HG03159 (cell line): ENCODE results near the gene FOXE3.

ENCODE experiments used
- ATAC-seq: cut with Tn5 transposase; IDR thresholded peaks from one replicate; pipeline ENCODE4 v1.9.1; 2021; ENCODE audit warnings: mild to moderate bottlenecking, moderate library complexity; ENCODE audit not compliant: unreplicated experiment

The FOXE3 gene

DNA sequence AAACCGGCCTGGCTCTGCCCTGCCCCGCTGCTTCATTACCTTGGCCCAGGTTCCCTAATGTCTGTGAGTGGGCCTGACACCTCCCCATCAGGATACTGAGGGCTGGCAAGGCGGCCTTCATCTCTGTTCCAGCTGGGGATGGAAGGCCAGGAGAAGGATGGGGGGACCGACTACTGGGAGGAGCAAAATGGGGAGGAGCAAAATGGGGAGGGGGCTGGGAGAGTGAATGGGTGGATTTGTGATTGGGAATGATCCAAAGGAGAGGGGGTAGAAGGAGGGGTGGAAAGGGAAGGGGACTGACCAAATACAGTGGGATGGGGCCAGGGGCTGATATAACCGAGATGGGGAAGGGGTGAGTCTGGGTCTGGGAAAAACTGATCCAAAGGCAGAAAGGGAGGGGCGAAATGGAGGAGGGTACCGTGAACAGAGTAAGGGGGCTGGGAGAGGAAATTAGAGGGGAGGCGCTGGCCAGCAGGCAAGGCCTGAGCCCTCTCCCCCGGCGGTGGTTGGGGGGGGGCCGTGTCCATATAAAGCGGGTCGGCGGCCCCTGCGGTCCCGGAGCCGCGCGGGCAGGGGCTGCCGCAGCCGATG lies at the start of gene FOXE3:
TSS of gene FOXE3 (plus strand) at position 558 of the 591 bp plus-strand sequence. CDS start at position 589, 31 bp downstream.
- no peak for ATAC-seq

DNA sequence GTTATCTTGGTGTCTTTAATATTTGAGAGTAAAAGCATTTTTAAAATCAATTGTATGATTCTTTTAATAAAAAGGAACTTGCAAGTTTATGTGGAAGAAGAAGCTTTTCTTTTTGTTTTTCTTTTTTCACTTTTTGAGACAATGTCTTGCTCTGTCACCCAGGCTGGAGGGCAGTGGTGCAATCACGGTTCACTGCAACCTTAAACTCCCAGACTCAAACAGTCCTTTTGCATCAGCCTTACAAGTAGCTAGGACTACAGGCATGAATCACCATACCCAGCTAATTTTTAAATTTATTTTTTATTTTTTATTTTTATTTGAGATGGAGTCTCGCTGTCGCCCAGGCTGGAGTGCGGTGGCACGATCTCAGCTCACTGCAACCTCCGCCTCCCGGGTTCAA lies 48.4 kb upstream of the FOXE3 start:
- no peak for ATAC-seq

DNA sequence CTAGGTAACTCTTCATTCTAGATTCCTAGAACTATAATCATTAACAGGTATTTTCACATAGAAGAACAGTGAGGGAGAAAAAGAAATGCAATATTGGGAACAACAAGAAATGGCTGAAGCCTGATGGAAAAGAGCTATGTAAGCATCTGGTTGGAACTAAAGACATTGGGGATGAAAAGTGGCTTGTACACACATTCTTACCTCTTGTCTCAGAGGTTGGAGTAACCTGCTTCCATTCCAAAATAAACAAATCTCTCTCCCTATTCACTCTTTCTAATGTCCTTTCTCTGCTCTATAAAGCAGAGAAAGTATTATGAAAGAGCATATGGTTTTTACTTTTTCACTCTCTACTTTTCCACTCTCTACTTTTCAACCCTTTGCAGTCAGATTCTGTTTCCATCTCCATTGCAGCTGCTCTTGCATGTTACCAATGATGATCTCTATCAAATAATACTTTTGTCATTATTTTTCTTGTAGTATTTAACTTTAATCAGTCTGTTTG lies 45.0 kb upstream of the FOXE3 start:
- ATAC-seq, result no peak

DNA sequence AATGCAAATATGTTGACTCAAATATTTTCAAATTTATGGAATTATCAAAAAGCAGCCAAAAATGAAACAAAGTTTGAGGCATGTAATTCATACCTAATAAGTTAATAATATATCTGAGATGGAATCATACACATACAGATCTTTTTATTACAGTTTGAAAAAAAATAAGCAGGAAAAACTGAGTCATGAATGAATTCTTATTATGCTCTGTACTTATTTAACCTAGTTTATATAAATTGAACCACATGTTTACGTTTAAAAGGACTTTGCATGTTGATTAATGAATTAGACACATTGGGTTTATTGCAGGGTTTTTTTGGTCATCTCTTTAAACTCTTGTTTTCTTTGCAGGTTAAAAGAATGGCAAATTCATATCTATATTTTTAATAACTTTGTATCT lies 41.6 kb upstream of the FOXE3 start:
- ATAC-seq, result no peak

DNA sequence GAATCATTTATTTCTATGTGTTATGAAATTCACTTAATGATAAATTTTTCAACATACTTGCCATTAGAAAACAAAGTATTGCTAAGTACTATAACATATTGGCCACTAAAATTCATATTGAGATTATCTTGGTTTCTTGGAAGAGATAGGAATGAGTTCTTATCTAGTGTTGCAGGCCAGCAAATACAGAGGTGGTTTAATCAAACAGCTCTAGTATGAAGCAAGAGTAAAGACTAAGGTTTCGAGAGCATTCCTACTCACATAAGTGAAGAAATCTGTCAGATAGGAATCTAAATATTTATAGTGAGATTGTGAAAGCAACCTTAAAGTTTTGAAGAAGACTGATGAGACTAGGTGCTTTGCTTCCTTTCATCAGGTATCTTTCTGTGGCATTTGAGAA lies 37.9 kb upstream of the FOXE3 start:
- no peak for ATAC-seq

DNA sequence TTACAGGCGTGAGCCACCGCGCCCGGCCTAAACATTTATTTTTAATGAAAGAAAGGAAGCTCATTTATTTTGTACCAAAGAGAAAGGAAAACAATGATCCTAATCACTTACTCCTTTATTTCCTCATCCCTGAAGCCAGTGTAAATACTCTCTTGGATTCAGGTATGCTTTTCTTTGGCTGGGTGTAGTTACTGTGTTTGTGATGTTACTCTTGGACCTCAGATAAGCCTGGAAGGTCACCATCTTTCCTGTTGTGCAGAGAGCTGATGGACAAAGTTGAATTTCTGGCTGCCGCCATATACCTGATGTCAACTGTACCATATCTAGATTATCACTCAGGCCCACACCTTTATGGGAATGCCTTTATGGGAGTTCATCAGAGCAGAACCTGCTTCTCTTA lies 35.4 kb upstream of the FOXE3 start:
- ATAC-seq, result no peak

DNA sequence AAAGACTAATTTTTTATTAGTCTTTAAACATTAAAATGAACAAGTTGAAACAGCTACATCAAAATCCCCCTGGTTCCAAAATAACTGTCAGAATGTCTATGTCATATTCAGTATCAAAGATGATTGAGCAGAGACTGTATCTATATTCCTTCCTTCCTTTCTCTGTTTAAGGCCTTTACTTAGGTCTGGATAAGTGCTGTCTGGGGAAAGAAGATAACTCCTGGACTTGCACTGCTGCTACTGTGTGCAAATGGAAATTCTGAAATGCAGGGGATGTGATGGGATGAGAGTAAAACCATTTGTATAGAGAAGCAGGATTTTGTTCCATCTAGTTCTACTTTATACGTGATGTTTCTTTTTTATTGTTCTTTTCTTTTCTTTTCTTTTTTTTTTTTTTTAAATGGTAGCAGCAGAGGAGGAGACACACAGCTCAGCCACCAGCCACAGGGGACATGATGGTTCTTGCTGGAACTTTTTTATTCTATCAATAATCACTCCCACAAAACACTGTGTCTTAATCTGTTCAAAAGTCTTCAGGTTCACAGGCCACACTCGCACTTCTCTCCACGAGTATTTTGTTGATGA lies 33.6 kb upstream of the FOXE3 start:
- ATAC-seq, result no peak

DNA sequence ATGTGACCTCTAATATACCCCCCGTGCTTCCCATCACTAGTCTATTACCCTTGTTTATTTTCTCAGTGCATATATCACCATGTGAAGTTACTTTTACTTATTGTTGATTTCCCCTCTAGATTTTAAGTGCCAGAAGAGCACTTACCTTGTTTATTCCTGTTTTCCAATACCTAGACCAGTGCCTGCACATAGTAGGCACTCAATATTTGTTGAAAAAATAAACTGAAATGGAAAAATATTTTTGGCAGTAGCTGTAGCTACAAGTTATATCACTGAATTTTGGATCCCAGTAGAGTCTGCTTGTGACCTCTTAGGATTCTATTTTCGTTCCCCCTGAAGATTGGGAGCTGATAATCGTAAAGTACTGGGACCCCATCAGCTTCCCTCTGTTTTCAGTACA lies 32.0 kb upstream of the FOXE3 start:
- no peak for ATAC-seq

DNA sequence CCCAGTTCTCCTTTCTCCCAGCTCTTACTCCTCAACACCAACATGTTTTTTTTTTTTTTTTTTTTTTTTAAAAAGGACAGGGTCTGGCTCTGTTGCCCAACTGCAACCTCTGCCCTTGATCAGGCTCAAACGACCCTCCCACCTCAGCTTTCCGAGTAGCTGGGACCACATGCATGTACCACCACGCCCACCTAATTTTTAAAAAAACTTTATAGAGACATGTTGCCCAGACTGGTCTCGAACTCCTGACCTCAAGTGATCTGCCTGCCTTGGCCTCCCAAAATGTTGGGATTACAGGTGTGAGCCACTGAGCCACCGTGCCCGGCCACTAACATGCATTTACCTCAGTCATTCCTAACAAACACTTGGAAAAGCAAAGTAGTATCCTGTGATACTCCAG lies 31.1 kb upstream of the FOXE3 start:
- ATAC-seq, result no peak

DNA sequence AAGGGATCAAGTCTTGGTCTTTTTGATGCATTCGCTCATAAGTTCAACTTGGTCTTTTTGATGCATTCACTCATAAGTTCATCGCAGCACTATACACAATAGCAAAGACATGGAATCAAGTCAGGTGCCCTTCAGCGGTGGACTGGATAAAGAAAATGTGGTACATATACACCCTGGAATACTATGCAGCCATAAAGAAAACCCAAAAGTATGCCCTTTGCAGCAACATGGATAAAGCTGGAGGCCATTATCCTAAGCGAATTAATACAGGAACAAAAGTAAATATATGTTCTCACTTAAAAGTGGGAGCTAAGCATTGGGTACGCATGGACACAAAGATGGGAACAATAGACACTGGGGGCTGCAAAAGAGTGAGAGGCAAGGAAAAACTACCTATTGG lies 29.8 kb upstream of the FOXE3 start:
- ATAC-seq, result no peak

DNA sequence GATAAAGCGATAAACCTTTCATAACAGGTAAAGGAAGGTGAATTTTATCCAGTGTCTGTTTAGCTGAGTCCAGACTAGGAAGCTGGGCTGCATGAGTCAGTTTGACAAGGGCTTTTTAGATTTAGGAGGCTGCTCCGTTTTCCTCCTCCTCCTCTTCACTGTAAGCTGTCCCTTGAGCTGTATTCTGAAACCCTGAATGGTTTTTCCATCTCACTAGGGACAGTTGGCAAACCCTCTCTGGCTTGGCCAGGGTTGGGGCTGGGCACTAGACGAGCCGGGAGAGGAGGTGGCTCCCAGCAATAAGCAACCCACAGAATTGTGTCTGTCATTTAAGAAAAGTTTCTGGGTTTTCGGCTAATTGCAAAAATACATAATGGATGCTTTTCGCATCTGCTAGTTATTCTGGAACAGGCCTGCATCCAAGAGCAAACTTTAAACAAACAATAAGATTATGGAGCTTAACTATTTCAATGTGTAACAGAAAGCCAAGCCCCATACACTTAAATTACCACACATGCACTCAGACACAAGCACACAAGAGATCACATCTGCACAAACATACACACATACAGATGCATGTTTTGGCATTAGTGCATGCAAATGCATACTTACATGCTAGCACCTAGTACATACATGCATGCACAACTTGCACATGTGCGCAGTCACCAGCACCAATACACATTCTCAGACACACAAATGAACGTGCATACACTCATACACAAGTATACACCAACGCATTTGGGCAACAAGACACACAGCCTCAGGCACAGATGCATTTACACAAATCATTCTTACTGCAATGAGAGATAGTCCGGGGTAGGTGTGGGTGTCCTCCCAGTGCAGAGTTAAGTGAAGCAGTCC lies 27.8 kb upstream of the FOXE3 start:
- no peak for ATAC-seq

DNA sequence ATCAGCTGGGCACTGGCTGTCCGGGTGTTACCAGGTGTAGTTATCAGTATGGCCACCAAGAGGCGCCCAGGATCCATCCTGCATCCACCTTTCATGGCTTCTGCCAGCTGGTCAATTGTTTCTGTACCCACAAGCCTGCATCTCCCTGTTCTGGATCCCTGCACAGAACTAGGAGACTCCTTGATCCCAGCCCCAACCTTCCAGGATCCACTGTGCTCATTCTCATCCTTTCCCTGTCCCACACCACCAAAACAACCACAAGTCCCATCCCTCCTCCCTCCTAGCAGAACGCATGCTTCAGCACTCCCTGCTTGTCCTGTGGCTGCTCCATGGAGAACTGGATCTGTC lies 27.2 kb upstream of the FOXE3 start:
- peak; percentile 77 for ATAC-seq

DNA sequence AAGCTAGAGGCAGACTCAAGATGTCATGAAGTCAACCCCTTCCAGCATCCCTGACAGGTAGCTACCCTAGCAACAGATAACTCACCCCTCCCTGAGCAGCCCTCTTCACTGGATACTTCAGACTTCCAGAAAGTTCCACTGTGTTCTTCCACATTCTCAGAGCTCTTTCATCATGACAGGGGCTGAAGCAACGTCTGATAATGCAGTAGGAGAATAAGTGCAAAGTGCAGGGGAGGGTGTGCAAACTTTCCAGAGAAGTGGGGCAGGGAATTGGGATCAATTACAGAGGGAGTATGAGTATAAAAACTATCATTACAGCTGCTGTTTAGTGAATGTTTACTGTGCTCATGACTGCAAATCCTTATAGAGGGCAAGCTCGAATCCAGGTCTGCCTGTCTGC lies 26.4 kb upstream of the FOXE3 start:
- ATAC-seq, result no peak

DNA sequence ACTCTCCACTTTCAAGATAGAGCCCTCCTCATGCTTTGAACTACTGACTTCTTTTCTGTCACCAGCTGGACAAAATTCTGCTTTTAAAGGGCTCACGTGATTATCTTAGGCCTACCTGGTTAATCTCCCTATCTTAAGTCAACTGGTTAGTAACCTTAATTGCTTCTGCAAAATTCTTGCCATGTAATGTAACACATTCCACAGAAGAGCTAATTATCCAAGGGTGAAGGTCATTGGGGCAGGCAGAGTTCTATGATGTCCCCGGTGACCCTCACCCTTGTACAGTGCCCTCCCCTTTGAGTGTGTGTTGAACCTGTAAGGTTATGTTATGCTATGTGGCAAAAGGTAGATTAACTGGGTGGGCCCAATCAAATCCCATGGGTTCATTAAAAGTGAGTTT lies 25.2 kb upstream of the FOXE3 start:
- no peak for ATAC-seq

DNA sequence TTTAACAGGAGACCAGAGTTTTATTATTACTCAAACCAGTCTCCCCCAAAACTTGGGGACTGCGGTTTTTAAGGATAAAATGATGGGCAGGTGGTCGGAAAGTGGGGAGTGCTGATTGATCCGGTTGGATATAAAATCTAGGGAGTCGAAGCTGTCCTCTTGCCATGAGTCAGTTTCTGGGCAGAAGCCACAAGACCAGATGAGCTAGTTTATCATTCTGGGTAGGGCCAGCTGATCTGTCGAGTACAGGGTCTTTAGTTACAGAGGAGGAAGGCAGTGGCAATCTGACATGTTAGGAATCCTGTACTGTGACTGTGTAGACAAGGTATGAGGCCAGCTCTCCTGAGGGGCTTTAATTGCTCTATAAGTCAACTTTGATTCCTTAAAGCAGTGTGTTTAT lies 22.9 kb upstream of the FOXE3 start:
- ATAC-seq, result no peak

DNA sequence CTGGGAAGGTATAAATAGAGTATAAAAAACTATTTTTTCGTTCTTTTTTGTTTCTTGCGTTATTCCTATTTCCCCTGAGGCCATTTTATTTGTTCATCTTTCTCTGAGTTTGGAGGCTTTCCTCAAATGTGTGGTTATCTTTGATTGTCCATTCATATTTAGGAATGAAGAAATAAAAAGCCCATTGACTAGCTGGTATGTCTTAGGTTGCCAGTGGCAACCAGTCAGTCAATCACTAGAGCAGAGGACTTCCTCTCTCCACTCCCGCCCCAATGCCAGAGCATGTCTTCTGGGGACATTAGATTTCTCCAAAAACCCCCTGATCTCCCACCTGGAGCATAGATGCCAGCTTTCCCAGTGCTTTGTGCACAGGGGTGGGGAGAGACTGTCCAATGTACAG lies 20.7 kb upstream of the FOXE3 start:
- no peak for ATAC-seq

DNA sequence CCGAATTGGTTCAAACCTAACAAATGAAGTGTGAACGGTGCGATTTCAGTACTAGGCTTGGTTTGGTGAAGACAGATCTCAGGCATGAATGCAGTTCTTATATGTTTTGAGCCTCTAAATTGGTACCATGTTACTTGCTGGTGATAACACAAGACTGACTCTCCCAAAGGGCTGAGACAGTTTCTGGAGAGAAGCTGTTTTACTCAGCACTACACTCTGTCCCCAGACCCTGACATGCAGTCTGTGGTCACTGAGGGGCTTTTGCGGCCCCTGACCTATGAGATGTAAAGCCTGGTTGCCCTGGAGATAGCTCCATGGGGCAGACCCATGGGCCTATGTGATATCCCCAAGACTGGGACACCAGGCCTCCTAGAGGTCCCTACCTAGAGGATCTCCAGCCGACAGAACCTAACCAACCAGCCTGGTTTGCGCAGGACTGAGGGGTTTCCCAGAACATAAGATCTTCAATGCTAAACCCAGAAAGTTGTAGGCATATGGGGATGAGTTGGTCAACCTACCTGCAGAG lies 19.4 kb upstream of the FOXE3 start:
- ATAC-seq, result no peak

DNA sequence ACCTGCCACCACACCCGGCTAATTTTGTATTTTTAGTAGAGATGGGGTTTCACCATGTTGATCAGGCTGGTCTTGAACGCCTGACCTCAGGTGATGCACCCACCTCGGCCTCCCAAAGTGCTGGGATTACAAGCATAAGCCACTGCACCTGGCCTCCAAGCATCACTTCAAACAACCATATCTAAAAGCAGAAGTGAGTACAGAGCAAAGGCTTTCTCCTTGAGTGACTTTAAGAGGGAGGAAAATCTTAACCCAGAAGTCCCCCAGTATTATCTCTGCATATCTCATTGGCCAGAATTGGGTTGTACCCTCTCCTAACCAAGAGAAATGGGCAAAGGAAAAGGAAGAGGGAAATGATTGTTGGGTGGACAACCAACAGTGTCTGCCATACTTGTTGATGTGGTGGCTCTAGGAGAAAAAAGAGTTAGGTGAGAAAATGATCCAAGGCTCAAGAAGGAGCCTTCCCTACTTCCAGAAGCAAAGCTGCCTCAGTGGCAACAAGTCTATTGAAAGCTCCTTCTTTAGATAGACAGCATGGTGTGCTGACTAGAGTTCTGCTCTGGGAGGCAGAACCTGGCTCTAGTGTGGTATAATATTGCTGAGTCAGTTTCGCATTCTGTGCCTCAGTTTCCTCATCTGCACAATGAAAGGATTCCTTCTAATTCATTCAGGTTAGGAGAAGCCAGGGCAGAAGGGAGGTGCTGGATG lies 16.8 kb upstream of the FOXE3 start:
- no peak for ATAC-seq

DNA sequence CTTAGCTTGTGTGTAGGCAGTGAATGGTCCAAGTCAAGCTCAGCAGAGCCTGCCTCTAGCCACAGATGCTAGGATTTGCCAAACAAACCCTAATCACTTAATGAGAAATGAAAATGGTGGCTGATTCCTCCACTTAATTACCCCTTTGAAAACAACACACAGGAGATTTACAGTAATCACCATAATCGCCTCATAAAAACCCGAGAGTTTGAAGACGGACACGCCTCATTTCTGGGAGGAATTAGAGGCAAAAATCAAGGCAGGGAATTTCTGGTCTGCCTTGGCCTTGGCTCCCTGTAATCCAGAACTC lies 16.3 kb upstream of the FOXE3 start:
- no peak for ATAC-seq

DNA sequence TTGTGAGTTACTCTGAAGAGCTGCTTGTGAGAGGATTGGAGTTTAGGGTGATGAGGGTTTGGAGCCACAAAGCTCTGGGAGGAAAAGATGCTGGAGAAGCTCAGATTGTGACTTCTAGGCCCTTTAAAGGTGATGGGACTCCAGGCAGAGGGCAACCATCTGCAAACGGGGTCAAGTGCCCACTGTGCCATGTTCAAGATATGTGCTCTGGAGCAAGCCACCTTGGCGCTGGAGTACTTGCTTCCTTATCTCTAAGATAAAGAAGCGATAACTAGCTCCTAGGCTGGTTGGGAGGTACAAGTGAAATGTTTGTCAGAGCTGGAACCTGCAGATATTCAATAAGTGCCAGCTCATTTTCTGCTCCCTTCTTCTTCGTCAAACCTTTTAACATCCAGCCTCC lies 14.3 kb upstream of the FOXE3 start:
- ATAC-seq, result no peak

DNA sequence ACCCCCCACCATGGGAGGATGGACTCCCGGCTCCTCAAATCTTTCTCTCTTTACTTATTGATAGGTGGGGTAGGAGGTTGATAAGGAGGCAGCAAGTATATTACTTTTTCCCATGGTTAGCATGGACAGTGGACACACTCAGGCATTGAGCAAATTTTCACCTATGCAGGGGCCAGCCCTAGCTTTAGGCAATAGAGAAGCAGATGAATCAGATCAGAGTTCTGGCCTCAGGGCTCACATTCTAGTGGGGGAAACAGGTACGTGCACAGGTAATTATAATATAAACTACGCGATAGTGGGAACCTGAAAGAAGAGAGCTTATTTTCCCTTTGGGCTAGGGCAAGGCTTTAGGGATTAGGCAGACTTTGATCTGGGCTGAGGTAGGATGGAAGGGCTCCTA lies 13.5 kb upstream of the FOXE3 start:
- no peak for ATAC-seq
